Measurements from ENCODE around the gene FAM53B.

Gene FAM53B

GRCh38 chr10:124712704-124713407 lies 31.3 kb downstream of the FAM53B start:
- no peak for TF ChIP-seq CTCF (IDR thresholded peaks at IDR 0.05)
- Histone ChIP-seq H3K27ac (peak overlapping the region in 1 of 2 donors; percentile 31), H3K4me3 (no peak overlapping the region)
- DNase-seq (ENCODE audit: low spot score), result no peak

- DNase-seq (ENCODE audit: low spot score), result no peak
- no peak for TF ChIP-seq CTCF (IDR thresholded peaks at IDR 0.05)
- Histone ChIP-seq H3K4me3 (no peak overlapping the region), H3K27ac (peak overlapping the region in 1 of 2 donors; percentile 71)
These were observed 33.0 kb downstream of the FAM53B start for GRCh38 chr10:124711145-124711544.

- peak overlapping the region in 1 of 2 donors; percentile 71 for H3K27ac ChIP-seq
- DNase-seq (ENCODE audit: low spot score), result no peak
- TF ChIP-seq CTCF (IDR thresholded peaks at IDR 0.05), result no peak
- no peak overlapping the region for H3K4me3 ChIP-seq
These were observed 33.8 kb downstream of the FAM53B start for GRCh38 chr10:124710266-124710881.

GRCh38 chr10:124709861-124710260 lies 34.3 kb downstream of the FAM53B start:
- Histone ChIP-seq H3K27ac (peak overlapping the region in 1 of 2 donors; percentile 71), H3K4me3 (no peak overlapping the region)
- TF ChIP-seq CTCF (IDR thresholded peaks at IDR 0.05), result no peak
- no peak for DNase-seq (ENCODE audit: low spot score)

GRCh38 chr10:124708922-124709520 lies 35.2 kb downstream of the FAM53B start:
- Histone ChIP-seq H3K27ac (peak overlapping the region in 1 of 2 donors; percentile 65), H3K4me3 (no peak overlapping the region)
- TF ChIP-seq CTCF (IDR thresholded peaks at IDR 0.05), result no peak
- no peak for DNase-seq (ENCODE audit: low spot score)

- no peak for TF ChIP-seq CTCF (IDR thresholded peaks at IDR 0.05)
- Histone ChIP-seq H3K4me3 (no peak overlapping the region), H3K27ac (peak overlapping the region in 1 of 2 donors; percentile 65)
- DNase-seq (ENCODE audit: low spot score), result no peak
These were observed 35.9 kb downstream of the FAM53B start for GRCh38 chr10:124708246-124708779.
